ENCODE results near the gene KIF3A. TPM values are rescaled to one million over a fixed set of nuclear protein-coding genes. Genes with fewer than 3 reads are reported as not detected.

Gene KIF3A
- total and polyA plus RNA-seq, 2 of the 8 experiments (the other 6 are each of a cell fraction or from before 2014, with no cell fraction given): 3.1 to 13.1 TPM

- 86% methylated on average over 5 of the region's 5 CpGs; no CpG with 5 or more reads in 1 of the 2 experiments for WGBS, 2 experiments (ENCODE audit: extremely low coverage in 1 of 2, insufficient coverage in 1 of 2, insufficient read length in 1 of 2, insufficient replicate concordance in 2 of 2, low coverage in 1 of 2, low lambda C conversion rate in 2 of 2, missing lambda C conversion rate in 1 of 2)
- no peak for FAIRE-seq
- H3K27me3 ChIP-seq (replicated peaks in 1 of 4; ENCODE audit: control insufficient read depth in 3 of 4, extremely low read depth in 1 of 4, insufficient read depth in 3 of 4, low read length in 3 of 4): peaks cover 2 to 51% (median 34%) of the 10 kb centered on the region in 4 experiments
- no peak for TF ChIP-seq SIN3A (conservative IDR thresholded peaks at IDR 0.05 in 1 of 2, IDR thresholded peaks at IDR 0.05 in 1 of 2; ENCODE audit: low read depth in 1 of 2, low read length in 2 of 2)
- TF ChIP-seq JUND (IDR thresholded peaks at IDR 0.05; ENCODE audit: low read length): no peak
Measured at GRCh38 chr5:132778856-132779255, 41.5 kb upstream of the KIF3A start.

More at GRCh38 chr5:132778856-132779255, 41.5 kb upstream of the KIF3A start:
- no peaks in the 10 kb centered on the region; the same call in 1 of the 2 replicates for H3K79me1 ChIP-seq (ENCODE audit: low read depth, low read length)
- H2BK5ac ChIP-seq (ENCODE audit: low read depth, low read length): no peak overlapping the region
- no peak overlapping the region for H3K4me3 ChIP-seq (ENCODE audit: extremely low read depth in 1 of 4, insufficient read depth in 2 of 4, low read depth in 3 of 4, low read length in 4 of 4)
- no peak overlapping the region for H3K23ac ChIP-seq (ENCODE audit: insufficient read length)
- H3K4ac ChIP-seq (replicated peaks; ENCODE audit: insufficient read length, low read depth, low read length): no peak overlapping the region
- CTCF ChIA-PET (ENCODE audit: partially characterized antibody): interaction anchor here (0.7 to 2.1 kb wide), 6 partner anchors 18 to 252 kb away, joined by 3 to 8 read pairs (median 6); no protein-coding TSS in a partner anchor
- H2BK12ac ChIP-seq (ENCODE audit: low read depth, low read length): no peak overlapping the region
- peaks cover 0 to 7% of the 10 kb centered on the region in 2 experiments; a peak in 1 of 4 replicates for H3K79me2 ChIP-seq (ENCODE audit: control insufficient read depth in 1 of 2, insufficient read depth in 2 of 2, low read length in 2 of 2)
- DNase-seq (ENCODE audit: low read depth in 1 of 2, low spot score in 2 of 2): no peak
- no peak overlapping the region for H3K14ac ChIP-seq (ENCODE audit: insufficient read length)
- H3K4me1 ChIP-seq (replicated peaks in 1 of 4; ENCODE audit: control insufficient read depth in 3 of 4, insufficient read depth in 4 of 4, low read length in 3 of 4): peaks cover 0 to 9% (median 1%) of the 10 kb centered on the region in 4 experiments; a peak in 5 of 7 replicates
- H2BK20ac ChIP-seq (ENCODE audit: low read length): no peak overlapping the region
- H2BK120ac ChIP-seq (replicated peaks; ENCODE audit: low read depth, low read length): no peak overlapping the region
- H3K23me2 ChIP-seq (ENCODE audit: low read depth, low read length): peaks cover 10% of the 10 kb centered on the region
- H4K8ac ChIP-seq (ENCODE audit: extremely low read depth, insufficient read depth, low read length): no peak overlapping the region
- H4K20me1 ChIP-seq (replicated peaks in 1 of 2; ENCODE audit: control insufficient read depth in 1 of 2, insufficient read depth in 2 of 2, low read length in 2 of 2): peaks cover 0 to 7% of the 10 kb centered on the region in 2 experiments
- no peak overlapping the region for H4K5ac ChIP-seq (ENCODE audit: insufficient read length, low read depth, low read length)
- H3K4me2 ChIP-seq (ENCODE audit: insufficient read depth in 1 of 2, low read depth in 2 of 2, low read length in 2 of 2): no peak overlapping the region
- H3K36me3 ChIP-seq (ENCODE audit: control insufficient read depth in 2 of 4, insufficient read depth in 4 of 4, low read length in 3 of 4): no peaks in the 10 kb centered on the region
- no peaks in the 10 kb centered on the region for H3K9me3 ChIP-seq (ENCODE audit: insufficient read depth in 2 of 2, low read depth in 1 of 2, low read length in 1 of 2)
- H3K56ac ChIP-seq (replicated peaks; ENCODE audit: insufficient read length, low read depth, low read length): no peak overlapping the region
- H3K27ac ChIP-seq (ENCODE audit: low read depth, low read length): no peak overlapping the region
- no peak overlapping the region for H4K91ac ChIP-seq (replicated peaks; ENCODE audit: insufficient read length, low read length)
- POLR2A ChIA-PET (ENCODE audit: partially characterized antibody): interaction anchor here (0.8 kb wide), 1 partner anchor 248 kb away, joined by 3 read pairs; no protein-coding TSS in a partner anchor
- no peak overlapping the region for H2BK15ac ChIP-seq (ENCODE audit: low read length)
- H3K9ac ChIP-seq (replicated peaks in 1 of 4; ENCODE audit: extremely low read depth in 1 of 4, low read depth in 3 of 4, low read length in 3 of 4): no peak overlapping the region
- H3K18ac ChIP-seq (ENCODE audit: extremely low read depth, low read length): no peak overlapping the region
- no peak overlapping the region for H2AK5ac ChIP-seq (ENCODE audit: low read depth, low read length)
- no peak overlapping the region for H2AFZ ChIP-seq (ENCODE audit: low read length)
